ENCODE results near the gene DLX6. TPM values are rescaled to one million over a fixed set of nuclear protein-coding genes. Genes with fewer than 3 reads are reported as not detected.

The DLX6 gene
- total RNA-seq, 3 donors from 2014 or later: 0.32 TPM; not detected in 2

GRCh38 chr7:97039374-97040065, 34.2 kb downstream of the DLX6 start:
- DNase-seq (no peak), ATAC-seq (no peak)
- no peak for TF ChIP-seq CTCF (IDR thresholded peaks at IDR 0.05)
- intact Hi-C loops (cut with DNase I, micrococcal nuclease): no loop called here
- Histone ChIP-seq H3K4me3 (no peak overlapping the region), H3K4me1 (ENCODE audit: low read depth) (no peaks in the 10 kb centered on the region), H3K36me3 (ENCODE audit: low read depth) (no peaks in the 10 kb centered on the region), H3K9me3 (no peaks in the 10 kb centered on the region)

GRCh38 chr7:97043281-97043680, 37.9 kb downstream of the DLX6 start:
- H3K9me3 ChIP-seq: no peaks in the 10 kb centered on the region
- intact Hi-C loops (cut with DNase I, micrococcal nuclease): no loop called here
- DNase-seq (no peak), ATAC-seq (no peak)
- no peak overlapping the region for H3K4me3 ChIP-seq
- no peak for TF ChIP-seq CTCF (IDR thresholded peaks at IDR 0.05)
- no peaks in the 10 kb centered on the region for H3K4me1 ChIP-seq (ENCODE audit: low read depth)
- H3K36me3 ChIP-seq (ENCODE audit: low read depth): no peaks in the 10 kb centered on the region

Other genes with a start within 250 kb of the DLX6 start
- gene DLX5, start 19.3 kb downstream of the DLX6 start, total RNA-seq: under 1 TPM in 1 of 3 donors, not detected in 2; 0.89 TPM
- gene SDHAF3, start 112.1 kb downstream of the DLX6 start, total RNA-seq: 10 to 100 TPM; 11.7 to 23.2 (median 17.1) TPM